ENCODE results near the gene DUSP2.

DUSP2 gene

DNA sequence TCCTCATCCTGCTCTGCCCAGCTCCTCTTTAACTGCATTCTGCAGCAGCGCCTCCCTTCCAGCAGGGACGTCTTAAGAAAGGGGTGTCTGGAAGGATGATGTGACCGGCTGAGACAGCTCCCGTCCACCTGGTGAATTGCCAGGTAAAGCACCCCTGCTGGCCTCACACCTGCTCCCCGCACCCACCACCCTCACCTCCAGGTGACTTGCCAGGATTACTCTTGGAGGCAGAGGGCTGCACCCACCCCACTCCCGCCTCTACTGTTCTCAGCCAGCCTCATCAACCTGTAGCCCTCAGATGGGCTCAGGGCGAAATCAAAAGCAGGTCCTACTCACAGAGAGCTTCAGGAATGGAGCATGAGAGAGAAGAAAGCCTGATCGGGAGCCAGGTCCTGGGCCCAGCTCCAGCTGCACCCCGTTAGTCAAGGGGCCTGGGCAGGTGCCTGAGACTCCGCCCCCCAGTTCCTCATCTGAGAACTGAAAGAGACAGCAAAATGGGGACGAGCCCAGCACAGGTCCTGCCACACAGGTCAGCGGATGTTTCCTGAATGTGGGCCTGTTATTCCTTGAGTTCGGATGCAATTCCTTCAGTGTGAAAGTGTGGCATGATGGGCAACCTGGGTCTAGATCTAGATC, 34.5 kb downstream of the DUSP2 start:
- Histone ChIP-seq H3K4me1 (ENCODE audit: control insufficient read depth, insufficient read depth, low read length) (peaks cover 4% of the 10 kb centered on the region), H3K9ac (ENCODE audit: low read length) (no peak overlapping the region), H3K36me3 (ENCODE audit: control insufficient read depth, insufficient read depth, low read length) (no peaks in the 10 kb centered on the region), H3K27ac (ENCODE audit: low read depth, low read length) (no peak overlapping the region), H3K27me3 (ENCODE audit: control insufficient read depth, insufficient read depth, low read length) (no peaks in the 10 kb centered on the region), H3K4me3 (ENCODE audit: low read length) (no peak overlapping the region)

DNA sequence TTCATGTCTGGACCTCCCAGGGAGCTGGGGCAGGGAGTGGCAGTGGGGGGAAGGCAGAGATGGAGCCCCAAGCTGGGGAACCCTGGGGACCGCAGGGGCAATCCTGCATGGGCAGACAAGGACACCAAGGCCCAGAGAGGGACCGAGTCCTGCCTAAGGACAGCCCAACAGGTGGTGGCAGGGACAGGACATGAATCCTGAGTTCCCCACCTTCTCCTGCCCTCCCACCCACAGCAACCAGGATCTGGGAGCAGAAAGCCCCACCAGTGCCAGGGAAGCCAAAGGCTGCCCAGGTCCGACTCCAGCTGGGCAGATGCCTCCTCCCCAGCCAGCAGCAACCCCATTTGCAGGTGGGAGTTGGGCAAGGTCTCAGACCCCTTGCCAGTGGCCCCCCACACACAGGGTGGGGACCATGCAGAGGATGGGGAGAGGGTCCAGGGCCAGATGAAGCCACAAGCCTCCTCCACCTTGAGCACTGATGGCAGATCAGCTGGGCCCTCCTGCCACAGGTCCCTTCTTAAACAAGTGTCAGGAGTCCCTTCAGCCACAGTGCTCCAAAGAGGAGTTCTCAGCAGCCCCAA, 35.2 kb downstream of the DUSP2 start:
- Histone ChIP-seq H3K4me3 (ENCODE audit: low read length) (no peak overlapping the region), H3K4me1 (ENCODE audit: control insufficient read depth, insufficient read depth, low read length) (peaks cover 4% of the 10 kb centered on the region), H3K27ac (ENCODE audit: low read depth, low read length) (no peak overlapping the region), H3K9ac (ENCODE audit: low read length) (no peak overlapping the region), H3K36me3 (ENCODE audit: control insufficient read depth, insufficient read depth, low read length) (no peaks in the 10 kb centered on the region), H3K27me3 (ENCODE audit: control insufficient read depth, insufficient read depth, low read length) (no peaks in the 10 kb centered on the region)

DNA sequence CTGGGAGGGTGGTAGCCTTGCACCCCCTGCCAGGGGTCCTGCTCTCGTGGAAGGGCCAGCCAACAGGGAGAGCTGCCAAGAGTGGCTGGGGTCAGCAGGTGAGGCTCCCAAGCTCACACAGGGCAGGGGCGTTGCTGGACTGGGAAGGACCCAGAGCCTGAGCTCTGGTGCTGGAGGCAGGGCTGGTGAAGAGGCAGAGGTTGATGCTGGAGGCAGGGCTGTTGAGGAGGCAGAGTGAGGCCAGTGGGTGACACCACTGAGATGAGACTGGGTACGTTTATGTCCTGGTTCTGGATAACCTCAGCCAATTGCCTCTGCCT, 35.9 kb downstream of the DUSP2 start:
- Histone ChIP-seq H3K9ac (ENCODE audit: low read length) (no peak overlapping the region), H3K27me3 (ENCODE audit: control insufficient read depth, insufficient read depth, low read length) (no peaks in the 10 kb centered on the region), H3K36me3 (ENCODE audit: control insufficient read depth, insufficient read depth, low read length) (no peaks in the 10 kb centered on the region), H3K4me3 (ENCODE audit: low read length) (no peak overlapping the region), H3K27ac (ENCODE audit: low read depth, low read length) (no peak overlapping the region), H3K4me1 (ENCODE audit: control insufficient read depth, insufficient read depth, low read length) (peaks cover 4% of the 10 kb centered on the region)

DNA sequence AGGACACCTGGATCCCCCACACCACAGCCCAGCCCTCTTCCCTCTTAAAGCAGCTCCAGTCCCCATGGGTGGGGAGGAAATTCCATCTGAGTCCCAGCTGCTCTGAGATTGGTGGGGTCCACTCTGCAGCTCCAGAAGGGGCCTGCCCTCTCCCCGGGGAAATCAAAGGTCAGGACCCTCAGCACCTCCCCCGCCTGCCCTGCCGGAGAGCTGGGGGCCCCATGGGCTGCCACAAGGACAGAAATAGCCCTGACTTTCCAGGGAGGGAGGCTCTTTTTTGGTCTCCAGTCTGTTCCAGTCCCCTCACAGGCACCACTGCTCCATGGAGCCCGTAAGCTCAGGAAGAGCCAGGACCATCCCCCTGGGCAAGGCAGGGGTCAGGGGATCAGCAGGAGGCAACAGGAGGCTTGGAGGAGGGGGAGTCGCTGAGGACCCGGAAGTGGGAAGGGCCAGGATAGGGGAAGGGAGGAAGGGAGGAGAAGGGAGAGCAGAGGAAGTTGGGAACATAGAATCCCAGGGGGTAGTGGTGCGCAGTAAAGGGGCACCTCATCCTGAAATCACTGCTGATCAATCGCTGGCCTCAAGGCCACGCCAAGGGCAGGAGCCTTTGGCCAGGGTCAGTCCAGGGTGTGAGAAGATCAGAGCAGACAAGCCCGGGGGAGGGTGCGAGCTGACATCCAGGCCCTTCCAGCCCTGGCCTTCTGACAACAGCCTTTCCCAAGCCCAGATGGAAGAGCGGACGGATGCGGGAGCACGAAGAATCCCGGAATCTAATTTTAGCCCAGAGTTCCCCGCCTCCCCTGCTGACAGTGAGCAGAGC, 36.5 kb downstream of the DUSP2 start:
- H3K9ac ChIP-seq (ENCODE audit: low read length): no peak overlapping the region
- no peak overlapping the region for H3K4me3 ChIP-seq (ENCODE audit: low read length)
- peaks cover 4% of the 10 kb centered on the region for H3K4me1 ChIP-seq (ENCODE audit: control insufficient read depth, insufficient read depth, low read length)
- H3K27ac ChIP-seq (ENCODE audit: low read depth, low read length): no peak overlapping the region
- H3K36me3 ChIP-seq (ENCODE audit: control insufficient read depth, insufficient read depth, low read length): no peaks in the 10 kb centered on the region
- H3K27me3 ChIP-seq (ENCODE audit: control insufficient read depth, insufficient read depth, low read length): no peaks in the 10 kb centered on the region

- H3K9ac ChIP-seq (ENCODE audit: low read length): no peak overlapping the region
These were observed 37.1 kb downstream of the DUSP2 start for GRCh38 chr2:96108151-96108540.

GRCh38 chr2:96107708-96108065, 37.6 kb downstream of the DUSP2 start:
- Histone ChIP-seq H3K9ac (ENCODE audit: low read length) (no peak overlapping the region), H3K27ac (ENCODE audit: low read depth, low read length) (no peak overlapping the region), H3K27me3 (ENCODE audit: control insufficient read depth, insufficient read depth, low read length) (no peaks in the 10 kb centered on the region), H3K4me3 (ENCODE audit: low read length) (no peak overlapping the region), H3K36me3 (ENCODE audit: control insufficient read depth, insufficient read depth, low read length) (no peaks in the 10 kb centered on the region), H3K4me1 (ENCODE audit: control insufficient read depth, insufficient read depth, low read length) (peaks cover 4% of the 10 kb centered on the region)

More at GRCh38 chr2:96108151-96108540, 37.1 kb downstream of the DUSP2 start:
- no peak overlapping the region for H3K27ac ChIP-seq (ENCODE audit: low read depth, low read length)
- no peaks in the 10 kb centered on the region for H3K27me3 ChIP-seq (ENCODE audit: control insufficient read depth, insufficient read depth, low read length)
- H3K4me1 ChIP-seq (ENCODE audit: control insufficient read depth, insufficient read depth, low read length): peaks cover 4% of the 10 kb centered on the region
- H3K36me3 ChIP-seq (ENCODE audit: control insufficient read depth, insufficient read depth, low read length): no peaks in the 10 kb centered on the region
- H3K4me3 ChIP-seq (ENCODE audit: low read length): no peak overlapping the region

GRCh38 chr2:96106991-96107707, 38.1 kb downstream of the DUSP2 start:
- H3K9ac ChIP-seq (ENCODE audit: low read length): no peak overlapping the region
- no peaks in the 10 kb centered on the region for H3K36me3 ChIP-seq (ENCODE audit: control insufficient read depth, insufficient read depth, low read length)
- H3K4me3 ChIP-seq (ENCODE audit: low read length): no peak overlapping the region
- no peaks in the 10 kb centered on the region for H3K27me3 ChIP-seq (ENCODE audit: control insufficient read depth, insufficient read depth, low read length)
- H3K27ac ChIP-seq (ENCODE audit: low read depth, low read length): no peak overlapping the region
- H3K4me1 ChIP-seq (ENCODE audit: control insufficient read depth, insufficient read depth, low read length): peaks cover 4% of the 10 kb centered on the region

GRCh38 chr2:96105994-96106715, 39.1 kb downstream of the DUSP2 start:
- no peak overlapping the region for H3K9ac ChIP-seq (ENCODE audit: low read length)
- H3K27ac ChIP-seq (ENCODE audit: low read depth, low read length): no peak overlapping the region
- H3K4me1 ChIP-seq (ENCODE audit: control insufficient read depth, insufficient read depth, low read length): peaks cover 4% of the 10 kb centered on the region
- H3K27me3 ChIP-seq (ENCODE audit: control insufficient read depth, insufficient read depth, low read length): no peaks in the 10 kb centered on the region
- no peak overlapping the region for H3K4me3 ChIP-seq (ENCODE audit: low read length)
- H3K36me3 ChIP-seq (ENCODE audit: control insufficient read depth, insufficient read depth, low read length): no peaks in the 10 kb centered on the region

DNA sequence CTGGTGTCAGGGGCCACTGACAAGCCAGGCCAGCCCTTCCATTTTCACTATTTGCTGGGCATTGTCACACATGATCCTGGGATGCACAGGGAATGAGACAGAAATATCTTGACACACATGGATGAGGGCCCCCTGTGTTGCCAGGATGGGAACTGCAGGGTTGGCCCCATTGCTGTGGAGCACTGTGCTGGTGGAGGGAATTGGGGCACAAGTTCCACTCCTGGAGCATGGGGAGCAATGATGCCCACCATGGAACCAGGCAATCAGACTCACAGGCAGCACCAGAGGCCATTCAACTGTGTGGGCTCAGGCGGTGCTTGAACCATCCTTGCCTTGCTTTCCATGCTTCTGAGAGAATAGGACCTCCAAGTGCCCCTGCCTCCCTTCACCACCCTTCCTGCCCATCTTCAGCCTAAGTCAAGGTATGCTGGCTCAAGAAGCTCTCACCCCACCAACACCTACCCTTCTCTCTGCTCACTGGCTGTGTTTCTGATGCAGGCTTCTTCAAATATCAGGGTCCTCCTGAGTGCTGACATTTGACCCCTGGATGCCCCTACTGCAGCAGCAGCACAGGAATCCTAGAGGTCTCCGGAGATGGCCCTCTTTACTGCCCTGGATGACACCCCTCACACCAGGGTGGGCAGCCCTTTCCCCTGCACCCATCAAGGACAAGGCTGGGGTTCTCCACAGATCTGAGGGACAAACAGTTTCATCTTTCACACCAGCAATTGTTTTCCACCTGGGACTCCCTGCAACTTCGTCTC, 39.9 kb downstream of the DUSP2 start:
- H3K27me3 ChIP-seq (ENCODE audit: control insufficient read depth, insufficient read depth, low read length): no peaks in the 10 kb centered on the region
- no peaks in the 10 kb centered on the region for H3K36me3 ChIP-seq (ENCODE audit: control insufficient read depth, insufficient read depth, low read length)
- peaks cover 4% of the 10 kb centered on the region for H3K4me1 ChIP-seq (ENCODE audit: control insufficient read depth, insufficient read depth, low read length)
- H3K9ac ChIP-seq (ENCODE audit: low read length): no peak overlapping the region
- H3K27ac ChIP-seq (ENCODE audit: low read depth, low read length): no peak overlapping the region
- H3K4me3 ChIP-seq (ENCODE audit: low read length): no peak overlapping the region

- H3K9ac ChIP-seq (ENCODE audit: low read length): no peak overlapping the region
- no peaks in the 10 kb centered on the region for H3K36me3 ChIP-seq (ENCODE audit: control insufficient read depth, insufficient read depth, low read length)
- peaks cover 4% of the 10 kb centered on the region for H3K4me1 ChIP-seq (ENCODE audit: control insufficient read depth, insufficient read depth, low read length)
- no peaks in the 10 kb centered on the region for H3K27me3 ChIP-seq (ENCODE audit: control insufficient read depth, insufficient read depth, low read length)
- H3K4me3 ChIP-seq (ENCODE audit: low read length): no peak overlapping the region
- no peak overlapping the region for H3K27ac ChIP-seq (ENCODE audit: low read depth, low read length)
These were observed 40.8 kb downstream of the DUSP2 start for GRCh38 chr2:96104487-96104861.

DNA sequence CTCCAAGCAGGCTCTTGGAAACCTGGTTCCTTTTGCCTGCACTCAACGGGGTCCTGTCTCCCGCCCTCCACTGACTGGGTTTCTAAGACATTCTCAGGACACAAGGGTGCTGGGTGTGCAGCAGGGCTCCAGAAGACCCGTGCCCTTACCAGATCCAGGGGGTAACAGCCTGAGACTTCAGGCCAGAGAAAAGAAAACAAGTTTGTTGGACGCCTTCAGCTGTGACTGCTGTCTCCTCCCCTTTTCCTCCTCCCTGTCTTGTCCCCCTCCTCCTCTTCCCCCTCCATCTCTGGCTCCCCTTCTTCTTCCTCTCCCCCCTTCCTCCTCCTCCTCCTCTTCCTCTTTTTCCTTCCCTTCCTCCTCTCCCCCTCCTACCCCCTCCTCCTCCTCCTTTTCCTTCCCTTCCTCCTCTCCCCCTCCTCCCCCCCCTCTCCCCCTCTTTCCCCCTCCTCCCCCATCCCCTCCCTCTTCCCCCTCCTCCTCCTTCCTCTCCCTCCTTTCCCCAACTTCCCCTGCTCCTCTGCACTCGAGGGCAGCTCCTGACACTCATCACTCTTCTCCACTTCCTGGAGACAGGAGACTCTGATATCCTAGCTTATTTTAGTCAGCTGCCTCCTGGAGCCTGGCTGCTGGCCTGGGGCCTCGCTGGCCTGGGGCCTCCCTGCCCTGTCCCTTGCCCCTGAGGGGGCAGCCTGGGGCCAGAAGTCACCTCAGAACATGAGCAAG, 41.3 kb downstream of the DUSP2 start:
- Histone ChIP-seq H3K36me3 (ENCODE audit: control insufficient read depth, insufficient read depth, low read length) (no peaks in the 10 kb centered on the region), H3K4me3 (ENCODE audit: low read length) (no peak overlapping the region), H3K9ac (ENCODE audit: low read length) (no peak overlapping the region), H3K4me1 (ENCODE audit: control insufficient read depth, insufficient read depth, low read length) (no peaks in the 10 kb centered on the region), H3K27ac (ENCODE audit: low read depth, low read length) (no peak overlapping the region), H3K27me3 (ENCODE audit: control insufficient read depth, insufficient read depth, low read length) (no peaks in the 10 kb centered on the region)
